Activated naive CD8-positive, alpha-beta T cell (primary cell): Measurements from ENCODE around the gene C20orf204.
A peak's percentile ranks its signal among the peaks of the same experiment; 100 is the strongest.

Experiments used
- H3K27ac Mint-ChIP-seq: one replicate; pipeline ENCODE4 v1.8.0; 2021; ENCODE audit warnings: mixed read lengths
- H3K27me3 Mint-ChIP-seq: one replicate; pipeline ENCODE4 v1.8.0; 2021; ENCODE audit warnings: mixed read lengths
- H3K36me3 Mint-ChIP-seq: one replicate; pipeline ENCODE4 v1.8.0; 2021; ENCODE audit warnings: mixed read lengths
- H3K4me1 Mint-ChIP-seq: one replicate; pipeline ENCODE4 v1.8.0; 2021; ENCODE audit warnings: low read depth, mixed read lengths
- H3K4me3 Mint-ChIP-seq: one replicate; pipeline ENCODE4 v1.8.0; 2021; ENCODE audit warnings: mild to moderate bottlenecking, mixed read lengths
- H3K9me3 Mint-ChIP-seq: one replicate; pipeline ENCODE4 v1.8.0; 2021; ENCODE audit warnings: low read depth, mixed read lengths

The C20orf204 gene

GRCh38 chr20:64044484-64045247 lies 8.7 kb downstream of the C20orf204 start:
- Mint-ChIP-seq H3K36me3 (no peaks in the 10 kb centered on the region), H3K4me1 (peaks cover 34% of the 10 kb centered on the region), H3K4me3 (peak overlapping the region; percentile 17), H3K9me3 (no peaks in the 10 kb centered on the region), H3K27ac (peak overlapping the region; percentile 50), H3K27me3 (peaks cover 6% of the 10 kb centered on the region)

GRCh38 chr20:64045346-64046011 lies 9.5 kb downstream of the C20orf204 start:
- no peak overlapping the region for H3K27ac Mint-ChIP-seq
- H3K36me3 Mint-ChIP-seq: no peaks in the 10 kb centered on the region
- peaks cover 6% of the 10 kb centered on the region for H3K27me3 Mint-ChIP-seq
- peaks cover 28% of the 10 kb centered on the region for H3K4me1 Mint-ChIP-seq
- H3K9me3 Mint-ChIP-seq: no peaks in the 10 kb centered on the region
- no peak overlapping the region for H3K4me3 Mint-ChIP-seq

- no peaks in the 10 kb centered on the region for H3K9me3 Mint-ChIP-seq
- no peak overlapping the region for H3K27ac Mint-ChIP-seq
- H3K4me3 Mint-ChIP-seq: no peak overlapping the region
- peaks cover 8% of the 10 kb centered on the region for H3K27me3 Mint-ChIP-seq
- peaks cover 20% of the 10 kb centered on the region for H3K4me1 Mint-ChIP-seq
- H3K36me3 Mint-ChIP-seq: no peaks in the 10 kb centered on the region
Measured at GRCh38 chr20:64047046-64047389, 11.0 kb downstream of the C20orf204 start.

GRCh38 chr20:64047968-64048401 lies 12.0 kb downstream of the C20orf204 start:
- Mint-ChIP-seq H3K4me1 (peaks cover 20% of the 10 kb centered on the region), H3K27me3 (peaks cover 8% of the 10 kb centered on the region), H3K36me3 (no peaks in the 10 kb centered on the region), H3K9me3 (no peaks in the 10 kb centered on the region), H3K27ac (no peak overlapping the region), H3K4me3 (no peak overlapping the region)

GRCh38 chr20:64048402-64049044 lies 12.5 kb downstream of the C20orf204 start:
- peaks cover 19% of the 10 kb centered on the region for H3K4me1 Mint-ChIP-seq
- H3K27me3 Mint-ChIP-seq: peaks cover 9% of the 10 kb centered on the region
- no peaks in the 10 kb centered on the region for H3K36me3 Mint-ChIP-seq
- no peak overlapping the region for H3K4me3 Mint-ChIP-seq
- H3K9me3 Mint-ChIP-seq: no peaks in the 10 kb centered on the region
- H3K27ac Mint-ChIP-seq: no peak overlapping the region

- H3K4me3 Mint-ChIP-seq: peak within 1 kb of the TSS; percentile 56
Measured at GRCh38 chr20:64049060-64049877, 13.3 kb downstream of the C20orf204 start, which contains the start of gene SOX18. Gene SOX18, minus strand, starts transcription at chr20:64049639. Its CDS starts 123 bp downstream, at chr20:64049516.

GRCh38 chr20:64049878-64050260 lies 13.9 kb downstream of the C20orf204 start:
- Mint-ChIP-seq H3K9me3 (no peaks in the 10 kb centered on the region), H3K36me3 (no peaks in the 10 kb centered on the region), H3K4me3 (no peak overlapping the region), H3K27ac (no peak overlapping the region), H3K4me1 (peaks cover 9% of the 10 kb centered on the region), H3K27me3 (peaks cover 12% of the 10 kb centered on the region)

More at GRCh38 chr20:64049060-64049877, 13.3 kb downstream of the C20orf204 start, which contains the start of gene SOX18:
- Mint-ChIP-seq H3K27me3 (peaks cover 10% of the 10 kb centered on the region), H3K9me3 (no peaks in the 10 kb centered on the region), H3K36me3 (no peaks in the 10 kb centered on the region), H3K4me1 (peaks cover 14% of the 10 kb centered on the region), H3K27ac (no peak within 1 kb of the TSS)

GRCh38 chr20:64050261-64051032 lies 14.5 kb downstream of the C20orf204 start:
- Mint-ChIP-seq H3K4me1 (peaks cover 9% of the 10 kb centered on the region), H3K4me3 (peak overlapping the region; percentile 42), H3K9me3 (no peaks in the 10 kb centered on the region), H3K36me3 (no peaks in the 10 kb centered on the region), H3K27ac (no peak overlapping the region), H3K27me3 (peaks cover 12% of the 10 kb centered on the region)

- Mint-ChIP-seq H3K9me3 (no peaks in the 10 kb centered on the region), H3K4me1 (peaks cover 6% of the 10 kb centered on the region), H3K27me3 (peaks cover 10% of the 10 kb centered on the region), H3K27ac (no peak overlapping the region), H3K36me3 (no peaks in the 10 kb centered on the region), H3K4me3 (no peak overlapping the region)
Measured at GRCh38 chr20:64051033-64051452, 15.1 kb downstream of the C20orf204 start.

GRCh38 chr20:64051561-64052325 lies 15.8 kb downstream of the C20orf204 start:
- Mint-ChIP-seq H3K9me3 (no peaks in the 10 kb centered on the region), H3K27me3 (peaks cover 6% of the 10 kb centered on the region), H3K36me3 (no peaks in the 10 kb centered on the region), H3K4me3 (no peak overlapping the region), H3K4me1 (peaks cover 1% of the 10 kb centered on the region), H3K27ac (no peak overlapping the region)

GRCh38 chr20:64052326-64052722 lies 16.3 kb downstream of the C20orf204 start:
- H3K27ac Mint-ChIP-seq: no peak overlapping the region
- no peaks in the 10 kb centered on the region for H3K9me3 Mint-ChIP-seq
- H3K27me3 Mint-ChIP-seq: peaks cover 6% of the 10 kb centered on the region
- no peaks in the 10 kb centered on the region for H3K36me3 Mint-ChIP-seq
- H3K4me1 Mint-ChIP-seq: peaks cover 5% of the 10 kb centered on the region
- H3K4me3 Mint-ChIP-seq: no peak overlapping the region

- peaks cover 6% of the 10 kb centered on the region for H3K27me3 Mint-ChIP-seq
- H3K36me3 Mint-ChIP-seq: no peaks in the 10 kb centered on the region
- no peak overlapping the region for H3K27ac Mint-ChIP-seq
- peaks cover 8% of the 10 kb centered on the region for H3K4me1 Mint-ChIP-seq
- H3K4me3 Mint-ChIP-seq: no peak overlapping the region
- H3K9me3 Mint-ChIP-seq: no peaks in the 10 kb centered on the region
Measured at GRCh38 chr20:64052987-64053840, 17.2 kb downstream of the C20orf204 start.
